Muscle layer of duodenum (tissue), 2 donors: ENCODE data around the gene KLHL10.
"Not testable (repeated sequence)": the region's sequence is repeated elsewhere in the genome, so short reads cannot be mapped to it uniquely, and the experiment has no call there.

Experiments used
- H3K27ac ChIP-seq: one replicate; pipeline ENCODE4 v1.7.0; 2013; ENCODE audit warnings: mild to moderate bottlenecking, low read length
- H3K27me3 ChIP-seq: one replicate; pipeline ENCODE4 v1.7.0; 2013; ENCODE audit warnings: low read depth, mild to moderate bottlenecking, control low read depth, low read length
- H3K36me3 ChIP-seq, 2 donors: one replicate each; pipeline ENCODE4 v1.7.0; 2013; ENCODE audit warnings: low read length in 2 of 2, control low read depth in 1 of 2, mild to moderate bottlenecking in 1 of 2; ENCODE audit not compliant: insufficient read depth in 2 of 2, control insufficient read depth in 1 of 2
- H3K4me1 ChIP-seq, 2 donors: one replicate each; pipeline ENCODE4 v1.7.0; 2013; ENCODE audit warnings: low read length in 2 of 2, mild to moderate bottlenecking in 2 of 2, control low read depth in 1 of 2, moderate library complexity in 1 of 2; ENCODE audit not compliant: insufficient read depth in 2 of 2, control insufficient read depth in 1 of 2
- H3K4me3 ChIP-seq, 2 donors: one replicate each; pipeline ENCODE4 v1.7.0; 2013; ENCODE audit warnings: low read length in 2 of 2, low read depth in 1 of 2, mild to moderate bottlenecking in 1 of 2
- H3K9me3 ChIP-seq, 2 donors: one replicate each; pipeline ENCODE4 v1.7.0; 2013; ENCODE audit warnings: low read length in 2 of 2, control low read depth in 1 of 2, mild to moderate bottlenecking in 1 of 2; ENCODE audit not compliant: control insufficient read depth in 1 of 2
- donor health status: healthy.

Gene KLHL10

GRCh38 chr17:41836550-41837196 is 952 bp upstream of the KLHL10 start:
- H3K27ac ChIP-seq, result no peak overlapping the region
- H3K27me3 ChIP-seq, result no peaks in the 10 kb centered on the region
- peaks cover 4 to 8% of the 10 kb centered on the region in 2 donors for H3K36me3 ChIP-seq
- no peaks in the 10 kb centered on the region for H3K9me3 ChIP-seq
- H3K4me1 ChIP-seq, result peaks cover 0 to 14% of the 10 kb centered on the region in 2 donors
- H3K4me3 ChIP-seq, result peak overlapping the region; percentile 33 to 94

- not testable (repeated sequence) for H3K27me3 ChIP-seq, H3K4me3 ChIP-seq, H3K36me3 ChIP-seq, H3K9me3 ChIP-seq, H3K27ac ChIP-seq
- H3K4me1 ChIP-seq, result peaks cover 0 to 14% of the 10 kb centered on the region in 2 donors
Observed at GRCh38 chr17:41839448-41839847, 1.8 kb downstream of the KLHL10 start.

GRCh38 chr17:41840781-41841180 is 3.2 kb downstream of the KLHL10 start:
- not testable (repeated sequence) for H3K4me3 ChIP-seq, H3K27me3 ChIP-seq, H3K36me3 ChIP-seq

GRCh38 chr17:41844971-41845370 is 7.3 kb downstream of the KLHL10 start:
- no peak overlapping the region for H3K27ac ChIP-seq
- peaks cover 0 to 6% of the 10 kb centered on the region in 2 donors for H3K36me3 ChIP-seq
- H3K4me1 ChIP-seq, result peaks cover 0 to 11% of the 10 kb centered on the region in 2 donors
- H3K9me3 ChIP-seq, result no peaks in the 10 kb centered on the region
- H3K4me3 ChIP-seq, result no peak overlapping the region
- no peaks in the 10 kb centered on the region for H3K27me3 ChIP-seq

More at GRCh38 chr17:41840781-41841180, 3.2 kb downstream of the KLHL10 start:
- H3K27ac ChIP-seq, H3K9me3 ChIP-seq, H3K4me1 ChIP-seq: not testable (repeated sequence)

GRCh38 chr17:41848788-41849187 is 11.2 kb downstream of the KLHL10 start:
- H3K9me3 ChIP-seq, result no peaks in the 10 kb centered on the region
- H3K27ac ChIP-seq, result no peak overlapping the region
- H3K4me1 ChIP-seq, result peaks cover 0 to 17% of the 10 kb centered on the region in 2 donors
- no peaks in the 10 kb centered on the region for H3K27me3 ChIP-seq
- H3K36me3 ChIP-seq, result peaks cover 0 to 11% of the 10 kb centered on the region in 2 donors
- no peak overlapping the region for H3K4me3 ChIP-seq

GRCh38 chr17:41849251-41849990 is 11.8 kb downstream of the KLHL10 start:
- Histone ChIP-seq H3K9me3 (no peaks in the 10 kb centered on the region), H3K36me3 (peaks cover under 1 to 16% of the 10 kb centered on the region in 2 donors), H3K27ac (no peak overlapping the region), H3K4me3 (no peak overlapping the region), H3K27me3 (no peaks in the 10 kb centered on the region), H3K4me1 (peaks cover 0 to 17% of the 10 kb centered on the region in 2 donors)

- not testable (repeated sequence) for H3K4me3 ChIP-seq, H3K27me3 ChIP-seq, H3K27ac ChIP-seq, H3K9me3 ChIP-seq
- Histone ChIP-seq H3K4me1 (peaks cover 0 to 17% of the 10 kb centered on the region in 2 donors), H3K36me3 (peaks cover 7 to 22% of the 10 kb centered on the region in 2 donors)
Observed at GRCh38 chr17:41851382-41851781, 13.8 kb downstream of the KLHL10 start.

- H3K9me3 ChIP-seq, result no peaks in the 10 kb centered on the region
- no peak overlapping the region for H3K4me3 ChIP-seq
- H3K27ac ChIP-seq, result no peak overlapping the region
- H3K27me3 ChIP-seq, result no peaks in the 10 kb centered on the region
- no peaks in the 10 kb centered on the region for H3K36me3 ChIP-seq
- H3K4me1 ChIP-seq, result peaks cover 3 to 19% of the 10 kb centered on the region in 2 donors
Observed at GRCh38 chr17:41860254-41860931, 22.8 kb downstream of the KLHL10 start.

- peaks cover 3 to 19% of the 10 kb centered on the region in 2 donors for H3K4me1 ChIP-seq
- no peaks in the 10 kb centered on the region for H3K27me3 ChIP-seq
- H3K27ac ChIP-seq, result no peak overlapping the region
- peaks cover 7% of the 10 kb centered on the region in 2 donors for H3K36me3 ChIP-seq
- peak overlapping the region; percentile 84 to 92 for H3K4me3 ChIP-seq
- no peaks in the 10 kb centered on the region for H3K9me3 ChIP-seq
Observed at GRCh38 chr17:41863074-41863848, 25.6 kb downstream of the KLHL10 start.

GRCh38 chr17:41864498-41864835 is 26.8 kb downstream of the KLHL10 start:
- Histone ChIP-seq H3K36me3 (peaks cover 7 to 16% of the 10 kb centered on the region in 2 donors), H3K4me1 (peaks cover 3 to 19% of the 10 kb centered on the region in 2 donors), H3K27me3 (no peaks in the 10 kb centered on the region), H3K27ac (peak overlapping the region; percentile 14), H3K9me3 (no peaks in the 10 kb centered on the region), H3K4me3 (peak overlapping the region; percentile 84 to 92)
